Uterus (tissue), 2 donors: Measurements from ENCODE around the gene ACSL3.

Experiments
- POLR2A ChIP-seq, 2 donors: fragments of 450-650 bp; IDR thresholded peaks; one replicate each; pipeline ENCODE4 v1.6.1; 2016; ENCODE audit warnings: antibody characterized with exemption in 2 of 2, mild to moderate bottlenecking in 1 of 2, moderate library complexity in 1 of 2
- TF ChIP-seq, protein P1 (sequence below), 4 experiments: fragments of 200-600 bp in 2 of 4; fragments of 450-650 bp in 2 of 4; sonication (generic) in 2 of 4; IDR thresholded peaks; one replicate each; pipeline ENCODE4 v1.5.1; 2016 to 2019; ENCODE audit warnings: antibody characterized with exemption in 4 of 4, mild to moderate bottlenecking in 2 of 4, moderate library complexity in 1 of 4

DNA sequence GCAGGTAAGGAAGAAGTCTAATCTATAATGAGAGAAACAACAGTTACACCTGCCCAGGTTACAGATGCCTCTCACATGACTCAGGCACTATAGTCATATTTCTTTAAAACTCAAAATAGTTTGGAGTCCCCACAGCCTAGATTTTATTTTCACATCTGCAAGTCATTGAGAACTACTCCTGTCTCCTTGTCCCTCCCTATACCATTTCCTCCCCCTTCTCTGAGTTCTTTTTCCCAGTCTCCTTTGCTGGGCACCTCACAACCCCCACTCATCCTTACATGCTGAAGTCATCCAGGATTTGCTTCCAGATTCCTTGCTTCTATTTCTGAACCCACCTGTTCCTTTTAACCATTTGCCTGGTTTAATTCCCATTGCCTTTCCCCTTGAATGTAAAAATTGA, 118.0 kb downstream of the ACSL3 start:
- TF ChIP-seq POLR2A (IDR thresholded peaks at IDR 0.05), result no peak
- TF ChIP-seq, protein P1, sequence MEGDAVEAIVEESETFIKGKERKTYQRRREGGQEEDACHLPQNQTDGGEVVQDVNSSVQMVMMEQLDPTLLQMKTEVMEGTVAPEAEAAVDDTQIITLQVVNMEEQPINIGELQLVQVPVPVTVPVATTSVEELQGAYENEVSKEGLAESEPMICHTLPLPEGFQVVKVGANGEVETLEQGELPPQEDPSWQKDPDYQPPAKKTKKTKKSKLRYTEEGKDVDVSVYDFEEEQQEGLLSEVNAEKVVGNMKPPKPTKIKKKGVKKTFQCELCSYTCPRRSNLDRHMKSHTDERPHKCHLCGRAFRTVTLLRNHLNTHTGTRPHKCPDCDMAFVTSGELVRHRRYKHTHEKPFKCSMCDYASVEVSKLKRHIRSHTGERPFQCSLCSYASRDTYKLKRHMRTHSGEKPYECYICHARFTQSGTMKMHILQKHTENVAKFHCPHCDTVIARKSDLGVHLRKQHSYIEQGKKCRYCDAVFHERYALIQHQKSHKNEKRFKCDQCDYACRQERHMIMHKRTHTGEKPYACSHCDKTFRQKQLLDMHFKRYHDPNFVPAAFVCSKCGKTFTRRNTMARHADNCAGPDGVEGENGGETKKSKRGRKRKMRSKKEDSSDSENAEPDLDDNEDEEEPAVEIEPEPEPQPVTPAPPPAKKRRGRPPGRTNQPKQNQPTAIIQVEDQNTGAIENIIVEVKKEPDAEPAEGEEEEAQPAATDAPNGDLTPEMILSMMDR (IDR thresholded peaks at IDR 0.05), result no peak
